ENCODE results near the gene ATP13A1.

GRCh38 chr19:19657397-19657783 is 6.1 kb downstream of the ATP13A1 start:
- TF ChIP-seq CTCF (conservative IDR thresholded peaks at IDR 0.05; ENCODE audit: low read depth, low read length) (no peak), EZH2 (IDR thresholded peaks at IDR 0.05; ENCODE audit: low read length, unreplicated experiment) (no peak)

Measured in PC-3 (cell line).